ENCODE results near the gene NAGK.

- TF ChIP-seq POLR2AphosphoS2 (IDR thresholded peaks at IDR 0.05; ENCODE audit: low read length) (no peak), POLR3A (IDR thresholded peaks at IDR 0.05; ENCODE audit: borderline replicate concordance, extremely low read depth, insufficient read depth, insufficient read length) (no peak), STAT5B (CRISPR knock-in tag; IDR thresholded peaks at IDR 0.05) (no peak), UBTF (IDR thresholded peaks at IDR 0.05; ENCODE audit: borderline replicate concordance in 1 of 2, low read depth in 2 of 2, low read length in 2 of 2) (no peak), CHD2 (IDR thresholded peaks at IDR 0.05; ENCODE audit: low read depth, low read length) (no peak), CREM (IDR thresholded peaks at IDR 0.05; ENCODE audit: low read depth) (no peak), MAX (CRISPR knock-in tag; IDR thresholded peaks at IDR 0.05) (no peak), ZBTB33 (CRISPR knock-in tag; IDR thresholded peaks at IDR 0.05) (no peak), HINFP (tag; conservative IDR thresholded peaks at IDR 0.05; ENCODE audit: low read depth) (no peak), JUNB (CRISPR knock-in tag; conservative IDR thresholded peaks at IDR 0.05) (no peak), CLOCK (CRISPR knock-in tag; IDR thresholded peaks at IDR 0.05; ENCODE audit: borderline replicate concordance) (no peak), MLX (CRISPR knock-in tag; conservative IDR thresholded peaks at IDR 0.05) (no peak), ZNF384 (IDR thresholded peaks at IDR 0.05; ENCODE audit: low read depth, low read length) (no peak)
Measured at GRCh38 chr2:71043531-71044407, 24.7 kb upstream of the NAGK start.

All from K562 (cell line).